ENCODE data around the gene CHD1L.
A peak's percentile ranks its signal among the peaks of the same experiment; 100 is the strongest.
"Not testable (repeated sequence)": the region's sequence is repeated elsewhere in the genome, so short reads cannot be mapped to it uniquely, and the experiment has no call there.

Gene CHD1L

GRCh38 chr1:147233903-147234302 is 8.6 kb upstream of the CHD1L start:
- DNase-seq, result not testable (repeated sequence)

- no peak for DNase-seq
These were observed 6.7 kb upstream of the CHD1L start for GRCh38 chr1:147235822-147236221.

- no peak for DNase-seq
These were observed 6.0 kb upstream of the CHD1L start for GRCh38 chr1:147236448-147236847.

- no peak for DNase-seq
These were observed 5.3 kb upstream of the CHD1L start for GRCh38 chr1:147236959-147237791.

GRCh38 chr1:147238053-147238902 is 4.2 kb upstream of the CHD1L start:
- DNase-seq, result no peak

- DNase-seq, result no peak
These were observed 3.3 kb upstream of the CHD1L start for GRCh38 chr1:147238925-147239820.

GRCh38 chr1:147240131-147240721 is 2.3 kb upstream of the CHD1L start:
- not testable (repeated sequence) for DNase-seq

GRCh38 chr1:147241934-147242448 is 493 bp upstream of the CHD1L start:
- no peak for DNase-seq

- DNase-seq, result no peak
These were observed 773 bp downstream of the CHD1L start for GRCh38 chr1:147243228-147243685.

GRCh38 chr1:147243841-147244240 is 1.4 kb downstream of the CHD1L start:
- no peak for DNase-seq

GRCh38 chr1:147245129-147245528 is 2.6 kb downstream of the CHD1L start:
- DNase-seq, result no peak

- no peak for DNase-seq
These were observed 3.1 kb downstream of the CHD1L start for GRCh38 chr1:147245586-147246021.

GRCh38 chr1:147246044-147246690 is 3.7 kb downstream of the CHD1L start:
- peak; percentile 17 for DNase-seq

- no peak for DNase-seq
These were observed 4.6 kb downstream of the CHD1L start for GRCh38 chr1:147246910-147247655.

- DNase-seq, result no peak
These were observed 5.3 kb downstream of the CHD1L start for GRCh38 chr1:147247656-147248238.

- no peak for DNase-seq
These were observed 10.1 kb downstream of the CHD1L start for GRCh38 chr1:147252540-147252939.

- no peak for DNase-seq
These were observed 18.5 kb downstream of the CHD1L start for GRCh38 chr1:147260956-147261355.

- DNase-seq, result peak; percentile 12
These were observed 21.8 kb downstream of the CHD1L start for GRCh38 chr1:147264158-147264768.

- DNase-seq, result no peak
These were observed 23.9 kb downstream of the CHD1L start for GRCh38 chr1:147266381-147266780.

- DNase-seq, result no peak
These were observed 25.2 kb downstream of the CHD1L start for GRCh38 chr1:147267711-147268110.

Measured in fibroblast of skin of scalp (primary cell).